ENCODE data around the gene LGSN. TPM values are rescaled to one million over a fixed set of nuclear protein-coding genes. Genes with fewer than 3 reads are reported as not detected.

The LGSN gene
- total and polyA plus RNA-seq, 2 of the 13 experiments (the other 11 are each of a cell fraction or from before 2014, with no cell fraction given): 0.13 to 0.63 TPM

- no peak overlapping the region for H3K4me3 ChIP-seq (replicated peaks in 1 of 3; ENCODE audit: insufficient read depth in 1 of 3, low read depth in 2 of 3, low read length in 3 of 3)
- ATAC-seq (no peak), FAIRE-seq (no peak), DNase-seq (ENCODE audit: low spot score) (no peak)
- H3K4me2 ChIP-seq (ENCODE audit: low read depth, low read length): no peak overlapping the region
- H3K4me1 ChIP-seq (ENCODE audit: insufficient read depth, low read length): peaks cover 9% of the 10 kb centered on the region
- in situ Hi-C loops (cut with HindIII; ENCODE audit: extremely low pct_ligation_motif_present, low pct_unique_long_range_greater_than_20kb): no loop called here
- no peaks in the 10 kb centered on the region for H3K36me3 ChIP-seq (replicated peaks in 1 of 2; ENCODE audit: control insufficient read depth in 1 of 2, insufficient read depth in 2 of 2, low read length in 2 of 2)
- no peak overlapping the region for H2AFZ ChIP-seq (ENCODE audit: low read length)
- BruUV-seq (replicated peaks): no TSS peak
- 37% methylated on average over 2 of the region's 2 CpGs for WGBS (ENCODE audit: low lambda C conversion rate)
- H3K9me3 ChIP-seq (ENCODE audit: low read length): no peaks in the 10 kb centered on the region
- no peaks in the 10 kb centered on the region for H3K79me2 ChIP-seq (ENCODE audit: insufficient read depth, low read length)
- H3K9ac ChIP-seq (ENCODE audit: insufficient read depth, low read depth, low read length): no peak overlapping the region
- no peaks in the 10 kb centered on the region for H4K20me1 ChIP-seq (ENCODE audit: insufficient read depth, low read length)
- TF ChIP-seq PBX3 (CRISPR knock-in tag; IDR thresholded peaks at IDR 0.05; ENCODE audit: borderline replicate concordance) (no peak), ZNF20 (CRISPR knock-in tag; IDR thresholded peaks at IDR 0.05) (no peak), DMAP1 (CRISPR knock-in tag; IDR thresholded peaks at IDR 0.05) (no peak), ZNF839 (CRISPR knock-in tag; IDR thresholded peaks at IDR 0.05; ENCODE audit: borderline replicate concordance) (no peak), ATF4 (CRISPR knock-in tag; IDR thresholded peaks at IDR 0.05) (no peak), ZNF207 (IDR thresholded peaks at IDR 0.05; ENCODE audit: borderline replicate concordance) (no peak), ATF7-NPFF (CRISPR knock-in tag; IDR thresholded peaks at IDR 0.05; ENCODE audit: low read depth) (no peak), ETV5 (CRISPR knock-in tag; IDR thresholded peaks at IDR 0.05; ENCODE audit: borderline replicate concordance) (no peak), JDP2 (CRISPR knock-in tag; IDR thresholded peaks at IDR 0.05; ENCODE audit: borderline replicate concordance) (no peak), ZNF687 (CRISPR knock-in tag; IDR thresholded peaks at IDR 0.05) (no peak), ZNF879 (CRISPR knock-in tag; IDR thresholded peaks at IDR 0.05) (no peak), ARNT2 (CRISPR knock-in tag; IDR thresholded peaks at IDR 0.05; ENCODE audit: low read depth) (no peak), NFRKB (IDR thresholded peaks at IDR 0.05) (no peak)
- CTCF ChIA-PET (ENCODE audit: low intra/inter-chr PET ratio, low total read pairs): no interaction called here
- no peaks in the 10 kb centered on the region; a peak in 1 of 5 replicates for H3K27me3 ChIP-seq (ENCODE audit: control insufficient read depth in 1 of 2, insufficient read depth in 2 of 2, low read length in 2 of 2)
- intact Hi-C loops (cut with micrococcal nuclease; ENCODE audit: unreplicated experiment): no loop called here
- no peak overlapping the region for H3K27ac ChIP-seq (ENCODE audit: extremely low read length, insufficient read depth, low read length)
- POLR2A ChIA-PET: no interaction called here
These were observed 20.1 kb downstream of the LGSN start for GRCh38 chr6:63299667-63300066.

Measured in HepG2 (cell line).